Measurements from ENCODE around the gene RASSF7. TPM values are rescaled to one million over a fixed set of nuclear protein-coding genes. Genes with fewer than 3 reads are reported as not detected.
A peak's percentile ranks its signal among the peaks of the same experiment; 100 is the strongest.
"Not testable (repeated sequence)": the region's sequence is repeated elsewhere in the genome, so short reads cannot be mapped to it uniquely, and the experiment has no call there.

Gene RASSF7
- total RNA-seq, 4 donors from 2014 or later: 80.9 to 340 (median 172) TPM

- H3K9me3 ChIP-seq: no peaks in the 10 kb centered on the region
- peak overlapping the region; percentile 79 to 99 (median 88) for H3K27ac ChIP-seq
- H3K27me3 ChIP-seq: no peaks in the 10 kb centered on the region
- TF ChIP-seq CTCF (IDR thresholded peaks at IDR 0.05) (peak in 1 of 6 experiments; percentile 9), POLR2A (IDR thresholded peaks at IDR 0.05) (peak; percentile 49 to 69)
- no peaks in the 10 kb centered on the region for H3K36me3 ChIP-seq
- H3K4me1 ChIP-seq: peaks cover 2 to 16% (median 7%) of the 10 kb centered on the region in 4 donors
- peak; percentile 87 to 97 (median 97) for DNase-seq
- H3K4me3 ChIP-seq: peak overlapping the region; percentile 57 to 92 (median 72)
Measured at GRCh38 chr11:568306-569157, 7.8 kb downstream of the RASSF7 start.

- H3K9me3 ChIP-seq: no peaks in the 10 kb centered on the region
- TF ChIP-seq CTCF (IDR thresholded peaks at IDR 0.05): no peak
- TF ChIP-seq POLR2A (IDR thresholded peaks at IDR 0.05): no peak
- H3K4me3 ChIP-seq: peak overlapping the region; percentile 57 to 92 (median 72)
- H3K27ac ChIP-seq: peak overlapping the region; percentile 79 to 99 (median 88)
- no peak for DNase-seq
- peaks cover 2 to 18% (median 7%) of the 10 kb centered on the region in 4 donors for H3K4me1 ChIP-seq
- no peaks in the 10 kb centered on the region for H3K36me3 ChIP-seq
- no peaks in the 10 kb centered on the region for H3K27me3 ChIP-seq
Measured at GRCh38 chr11:569158-569885, 8.6 kb downstream of the RASSF7 start.

- H3K9me3 ChIP-seq: no peaks in the 10 kb centered on the region
- H3K27ac ChIP-seq: no peak overlapping the region
- TF ChIP-seq POLR2A (IDR thresholded peaks at IDR 0.05) (no peak), CTCF (IDR thresholded peaks at IDR 0.05) (no peak)
Measured at GRCh38 chr11:571802-572185, 11.0 kb downstream of the RASSF7 start.

GRCh38 chr11:573146-573759 lies 12.5 kb downstream of the RASSF7 start:
- H3K27ac ChIP-seq: no peak overlapping the region

More at GRCh38 chr11:571802-572185, 11.0 kb downstream of the RASSF7 start:
- H3K36me3 ChIP-seq: no peaks in the 10 kb centered on the region
- no peak overlapping the region for H3K4me3 ChIP-seq
- DNase-seq: no peak
- H3K4me1 ChIP-seq: peaks cover 8 to 29% (median 13%) of the 10 kb centered on the region in 4 donors
- H3K27me3 ChIP-seq: no peaks in the 10 kb centered on the region

GRCh38 chr11:574031-574570 lies 13.3 kb downstream of the RASSF7 start:
- peaks cover 12 to 42% (median 31%) of the 10 kb centered on the region in 4 donors for H3K4me1 ChIP-seq

More at GRCh38 chr11:573146-573759, 12.5 kb downstream of the RASSF7 start:
- Histone ChIP-seq H3K27me3 (no peaks in the 10 kb centered on the region), H3K4me1 (peaks cover 12 to 36% (median 26%) of the 10 kb centered on the region in 4 donors), H3K9me3 (no peaks in the 10 kb centered on the region), H3K36me3 (no peaks in the 10 kb centered on the region), H3K4me3 (no peak overlapping the region)
- DNase-seq: no peak
- TF ChIP-seq POLR2A (IDR thresholded peaks at IDR 0.05): no peak
- no peak for TF ChIP-seq CTCF (IDR thresholded peaks at IDR 0.05)

More at GRCh38 chr11:574031-574570, 13.3 kb downstream of the RASSF7 start:
- peak overlapping the region in 1 of 4 donors; percentile 5 for H3K27ac ChIP-seq
- peak overlapping the region in 1 of 4 donors; percentile 65 for H3K4me3 ChIP-seq
- not testable (repeated sequence) for H3K9me3 ChIP-seq, H3K27me3 ChIP-seq, DNase-seq, H3K36me3 ChIP-seq
